Melanocyte of skin (primary cell): Measurements from ENCODE around the gene TANGO6. TPM values are rescaled to one million over a fixed set of nuclear protein-coding genes. Genes with fewer than 3 reads are reported as not detected.

Source experiments
- small RNA-seq, 2 donors: library from RNA; depleted of rRNA; stranded (forward); fragments of <200 nt; gene quantifications; one replicate each; pipeline ENCODE3, GENCODE V24; 2012
- total RNA-seq, 2 donors: library from RNA; depleted of rRNA; stranded (reverse); fragments of >200 nt; gene quantifications; 2 replicates each; pipeline ENCODE4 v1.2.3, GENCODE V29; 2012

The TANGO6 gene
- 10 to 100 TPM; 31.7 to 52.3 TPM for total RNA-seq

GRCh38 chr16:68843482-68844210, at the start of gene TANGO6:
TSS of gene TANGO6 (plus strand) at chr16:68843531. CDS start at chr16:68843618, 87 bp downstream.

DNA sequence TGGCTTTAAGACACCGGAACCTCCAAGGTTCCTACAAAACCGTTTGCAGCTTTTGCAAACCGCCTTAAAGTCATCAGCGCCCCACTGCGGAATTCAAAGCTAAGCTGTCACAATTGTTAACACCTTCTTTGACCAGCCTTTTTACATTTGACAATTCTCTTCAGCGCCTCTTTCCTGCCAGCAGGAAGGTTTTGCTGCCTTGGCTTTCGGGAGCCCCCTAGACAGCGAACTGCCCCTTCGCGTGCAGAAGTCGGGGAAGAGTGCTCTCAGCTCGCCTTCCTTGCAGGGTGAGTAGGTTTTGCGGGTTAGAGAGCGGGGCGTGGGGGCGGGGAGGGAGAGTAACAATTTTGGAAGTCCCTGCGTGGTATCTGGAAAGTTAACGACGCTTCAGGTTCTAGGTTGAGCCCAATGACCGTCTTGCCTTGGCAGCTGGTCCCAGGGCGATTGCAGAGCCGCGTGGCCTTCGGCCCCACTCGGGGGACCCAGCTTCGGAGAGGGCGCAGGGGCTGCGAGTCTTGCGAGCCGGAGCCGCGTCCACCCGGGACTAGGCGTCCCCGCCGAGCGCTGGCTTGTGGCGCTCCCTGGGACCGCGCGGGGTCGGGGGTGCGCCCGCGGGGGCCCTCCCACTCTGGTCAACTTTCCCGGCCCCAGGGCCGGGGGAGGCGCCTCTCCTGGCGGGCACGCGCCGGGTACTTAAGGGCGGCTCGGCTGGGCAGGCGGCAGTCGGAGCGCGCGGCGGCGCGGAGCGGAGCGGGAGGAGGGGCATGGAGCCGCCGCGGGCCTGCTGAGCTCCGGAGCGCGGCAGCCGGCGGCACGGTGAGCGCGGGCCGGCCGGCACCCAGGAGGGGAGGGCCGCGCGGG, 262.4 kb downstream of the TANGO6 start, which contains the start of gene HAS3:
HAS3 (plus strand) TSS at position 153 of the 861 bp plus-strand sequence. CDS start 3,743 bp downstream, outside the sequence.

DNA sequence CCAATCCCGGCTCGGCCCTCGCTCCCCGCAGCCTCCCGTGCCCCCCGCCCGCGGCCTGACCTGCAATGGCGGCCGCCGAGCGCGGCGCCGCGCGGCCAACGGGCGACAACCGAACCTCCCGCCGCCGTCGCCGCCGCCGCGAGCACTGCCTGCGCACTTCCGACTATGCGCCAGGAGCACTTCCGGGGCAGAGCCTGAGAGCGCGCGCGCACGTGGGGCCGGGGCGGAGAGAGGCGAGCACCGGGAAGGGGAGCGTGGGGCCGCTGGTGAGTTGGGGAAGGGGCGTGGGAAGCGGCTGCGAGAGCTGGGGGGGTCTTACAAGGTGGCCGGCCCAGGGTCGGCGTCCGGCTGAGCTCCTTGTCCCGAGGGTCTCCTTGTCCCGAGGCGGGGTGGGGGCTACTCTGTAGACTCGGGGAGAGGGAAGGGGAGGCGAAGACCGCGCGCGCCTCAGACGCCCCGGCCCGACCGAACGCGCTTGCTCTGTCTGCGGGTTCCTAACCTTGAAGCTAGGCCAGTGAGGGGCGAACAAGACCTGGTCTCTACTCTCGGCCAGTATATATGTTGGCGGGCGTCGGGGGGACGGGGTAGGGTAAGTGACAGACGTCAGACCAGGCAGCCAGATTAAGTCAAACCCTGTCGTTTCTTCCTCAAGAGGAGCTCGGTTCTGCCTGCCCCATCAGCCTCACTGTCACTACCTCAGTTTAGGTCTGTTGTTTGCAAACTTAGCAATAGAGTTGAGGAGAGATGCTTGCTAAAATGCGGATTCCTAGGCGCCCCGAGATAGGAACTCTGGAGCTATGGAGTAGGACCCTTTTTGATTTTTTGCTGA, 289.3 kb downstream of the TANGO6 start, which contains the start of the genes CHTF8 and UTP4:
CHTF8 (minus strand) TSS at position 165 of the 829 bp plus-strand sequence. CDS start 11,130 bp downstream, outside the sequence.
UTP4 (plus strand) TSS at position 226 of the 829 bp plus-strand sequence. CDS start 811 bp downstream, outside the sequence.

Small RNAs within 50 kb of the gene (small RNA-seq; reads per million reads assigned to genes)
- 0 reads per million in 2 donors for gene RF00019
- 0 reads per million in 2 donors for gene RF00066
- gene RNU6-898P: 0 reads per million in 2 donors

Other genes starting within 250 kb of the TANGO6 start
- 100 to 1,000 TPM; 233 to 309 TPM for gene CDH3, start 198.2 kb upstream of the TANGO6 start, total RNA-seq
- 10 to 100 TPM; 50.6 to 62.6 TPM for gene CDH1, start 106.2 kb upstream of the TANGO6 start, total RNA-seq